ENCODE data around the gene SLX4.

The SLX4 gene

DNA sequence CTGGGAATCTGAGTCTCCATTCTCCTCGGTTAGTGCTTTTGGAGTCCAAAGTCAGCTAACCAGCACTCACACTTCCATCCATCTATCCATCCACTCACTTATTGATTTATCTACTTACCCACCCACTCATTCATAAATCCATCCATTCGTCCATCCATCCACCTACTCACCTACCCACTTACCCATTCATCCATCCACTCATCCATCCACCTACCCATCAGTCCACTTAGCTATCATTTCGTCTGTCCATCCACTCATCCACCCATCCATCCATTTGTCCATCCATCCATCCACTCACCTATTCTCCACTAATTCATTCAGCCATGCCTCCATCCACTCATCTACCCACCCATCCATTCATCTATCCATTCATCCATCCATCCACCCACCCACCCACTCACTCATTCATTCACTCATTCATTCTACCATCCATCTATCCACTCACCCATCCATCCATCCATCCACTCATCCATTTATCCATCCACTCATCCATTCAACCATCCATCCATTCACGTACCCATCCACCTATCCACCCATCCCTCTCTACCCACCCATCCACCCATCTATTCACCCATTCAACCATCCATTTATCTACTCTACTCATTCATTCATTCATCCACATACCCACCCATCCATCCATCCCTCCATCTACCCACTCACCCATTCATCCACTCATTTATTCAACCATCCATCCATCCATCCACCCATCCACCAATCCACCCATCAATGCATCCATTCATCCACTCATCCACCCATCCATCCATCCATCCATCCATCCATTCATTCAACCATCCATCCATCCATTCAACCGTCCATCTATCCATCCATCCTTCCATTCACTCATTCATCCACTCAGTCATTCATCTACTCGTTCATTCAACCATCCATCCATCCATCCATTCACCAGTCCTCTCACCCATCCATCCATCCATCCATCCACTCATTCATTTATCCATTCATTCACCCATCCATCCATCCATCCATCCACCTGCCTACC lies 60.3 kb downstream of the SLX4 start:
- no peak for DNase-seq (ENCODE audit: low read depth, low spot score)

DNA sequence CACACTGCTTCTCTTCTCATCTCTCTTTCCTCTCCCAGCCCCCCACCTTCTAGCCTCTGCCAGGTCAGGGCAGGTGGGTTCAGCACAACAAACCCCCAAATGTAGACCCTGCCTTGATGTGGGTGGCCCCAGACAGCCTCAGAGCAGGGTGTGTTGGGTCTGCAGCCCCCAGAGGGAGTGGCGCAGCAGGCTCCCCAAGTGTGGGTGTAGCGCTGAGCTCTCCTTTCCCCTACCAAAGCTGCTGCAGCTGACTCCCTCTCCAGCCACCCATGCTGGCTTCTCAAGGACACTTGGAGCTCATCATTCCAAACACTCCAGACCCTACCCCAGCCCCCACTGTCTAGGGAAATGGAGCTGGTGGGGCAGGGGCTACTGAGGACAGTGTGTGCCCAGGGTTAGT lies 61.5 kb downstream of the SLX4 start:
- no peak for DNase-seq (ENCODE audit: low read depth, low spot score)

DNA sequence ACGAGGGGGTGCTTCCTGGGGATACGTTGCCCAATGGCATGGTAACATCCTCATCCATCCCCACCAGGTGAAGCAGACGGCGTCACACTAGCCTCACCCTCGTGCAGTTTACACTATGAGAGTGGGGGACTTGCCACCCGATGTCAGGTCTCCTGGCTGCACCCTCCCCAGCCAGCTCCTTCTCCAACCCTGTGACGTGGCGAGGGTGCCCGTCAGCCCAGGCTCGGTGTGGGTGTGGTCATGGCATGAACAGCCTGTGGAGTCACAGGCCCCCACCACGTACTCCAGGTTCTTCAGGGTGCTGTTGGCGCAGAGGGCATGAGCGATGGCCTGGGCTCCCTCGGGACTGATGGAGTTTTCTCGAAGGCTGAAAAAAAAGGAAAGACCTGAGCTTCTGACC lies 62.5 kb downstream of the SLX4 start:
- DNase-seq (ENCODE audit: low read depth, low spot score), result no peak

DNA sequence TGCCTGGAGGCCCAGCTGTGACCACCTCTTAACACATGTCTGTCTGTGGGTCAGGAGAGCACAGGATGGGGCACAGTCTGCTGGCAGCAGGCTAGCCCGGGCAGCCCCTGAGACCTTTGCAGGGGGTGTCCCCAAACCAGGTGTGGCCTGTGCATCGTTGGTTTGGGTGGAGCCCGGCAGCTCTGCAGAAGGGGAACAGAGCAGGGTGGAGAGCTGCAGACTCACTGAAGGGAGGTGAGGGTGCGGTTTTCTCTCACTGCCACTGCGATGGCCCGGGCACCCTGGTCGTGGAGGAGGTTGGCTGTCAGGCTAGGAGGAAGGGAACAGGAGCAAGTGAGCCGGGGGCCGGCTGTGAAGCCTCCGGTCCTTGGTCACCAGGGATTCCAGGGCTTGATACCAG lies 63.0 kb downstream of the SLX4 start:
- DNase-seq (ENCODE audit: low read depth, low spot score), result no peak

DNA sequence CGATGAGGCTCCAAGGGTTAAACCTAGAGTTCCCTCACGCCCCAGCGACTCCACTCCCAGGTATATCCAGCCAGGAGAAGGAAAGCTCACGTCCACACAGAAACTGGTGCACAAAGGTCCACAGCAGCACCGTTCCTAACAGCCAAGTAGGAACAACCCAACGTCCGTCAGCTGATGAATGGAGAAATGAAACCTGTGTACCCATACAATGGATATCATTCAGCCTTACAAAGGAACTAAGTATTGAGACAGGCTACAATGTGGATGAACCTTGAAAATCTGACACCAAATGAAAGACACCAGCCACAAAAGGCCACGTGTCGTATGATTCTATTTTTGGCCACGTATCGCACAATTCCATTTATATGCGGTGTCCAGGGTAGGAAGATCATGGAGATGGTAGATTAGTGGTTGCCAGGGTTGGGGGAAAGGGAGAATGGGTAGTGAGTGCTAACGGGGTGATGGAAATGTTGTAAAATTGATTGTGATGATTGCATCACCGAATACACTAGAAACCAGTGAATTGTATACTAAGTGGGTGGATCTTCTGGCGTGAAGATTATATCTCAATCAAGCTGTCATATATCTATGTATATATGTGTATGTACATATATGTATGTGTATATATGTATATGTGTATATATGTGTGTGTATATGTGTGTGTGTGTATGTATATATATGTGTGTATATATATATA lies 64.3 kb downstream of the SLX4 start:
- DNase-seq (ENCODE audit: low read depth, low spot score), result no peak

DNA sequence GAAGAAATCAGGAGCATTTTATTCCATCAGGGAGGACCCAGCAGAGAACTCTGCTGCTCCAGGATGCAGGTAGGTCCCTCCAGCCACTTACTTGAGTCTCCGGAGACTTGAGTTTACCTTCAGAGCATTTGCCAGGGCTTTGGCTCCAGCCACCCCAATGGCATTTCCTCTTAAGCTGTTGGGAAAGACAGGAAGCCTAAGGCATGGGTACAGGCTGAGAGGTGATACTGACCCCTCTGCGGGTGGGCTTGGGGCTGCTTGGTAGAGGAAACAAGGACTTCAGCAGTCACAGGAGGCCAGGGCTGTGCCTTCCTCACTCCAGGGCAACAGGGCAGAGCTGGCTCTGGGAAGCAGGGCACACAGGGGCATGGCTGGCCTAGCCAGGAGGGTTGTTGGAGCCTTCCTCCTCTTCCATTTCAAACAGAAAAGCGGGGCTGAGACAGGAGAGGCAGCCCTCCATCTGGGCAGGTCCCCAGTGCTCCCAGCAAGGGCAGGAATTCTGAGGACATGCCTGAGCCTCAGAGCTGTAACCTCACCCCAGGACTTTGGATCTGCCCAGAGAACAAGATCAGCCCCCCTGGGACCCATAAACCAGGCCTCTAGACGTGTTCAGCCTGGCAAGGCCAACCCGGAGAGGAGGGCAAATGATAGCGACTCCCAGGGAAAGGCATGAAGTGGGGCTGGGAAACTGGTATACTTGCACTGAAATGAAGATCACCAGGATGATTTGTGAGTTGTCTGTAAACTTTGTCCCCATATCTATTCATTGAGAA lies 68.6 kb downstream of the SLX4 start:
- DNase-seq (ENCODE audit: low read depth, low spot score), result no peak

DNA sequence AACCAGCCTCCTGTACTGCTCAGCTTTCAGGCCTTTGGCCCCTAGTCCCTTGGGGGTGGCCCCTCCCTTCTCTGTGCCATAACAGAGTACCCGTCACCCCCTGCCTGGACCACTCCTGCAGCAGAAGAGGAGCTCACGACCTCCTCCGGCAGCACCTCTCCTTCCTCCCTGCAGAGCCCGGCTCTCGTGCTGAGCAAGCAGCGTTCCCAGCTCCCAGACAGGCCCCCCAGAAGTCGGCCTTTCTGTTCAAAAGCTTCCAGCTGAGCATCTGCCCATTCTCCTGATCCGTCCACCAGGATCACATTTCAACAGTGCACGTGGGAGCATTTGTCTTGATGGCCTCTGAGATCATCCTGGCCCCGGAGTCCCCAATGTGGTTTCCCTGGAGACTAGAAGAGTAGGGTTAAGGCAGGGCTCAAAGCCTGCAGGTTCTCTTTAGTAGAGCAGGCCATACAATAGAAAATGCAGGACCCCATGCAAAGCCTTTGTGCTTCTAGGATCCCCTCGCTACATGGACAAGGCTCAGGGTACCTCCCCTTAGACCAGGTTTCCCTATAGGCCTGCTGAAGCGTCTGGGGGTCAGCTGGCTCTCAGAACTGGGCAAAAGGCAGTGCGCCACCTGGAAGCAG lies 69.8 kb downstream of the SLX4 start:
- DNase-seq (ENCODE audit: low read depth, low spot score), result no peak

DNA sequence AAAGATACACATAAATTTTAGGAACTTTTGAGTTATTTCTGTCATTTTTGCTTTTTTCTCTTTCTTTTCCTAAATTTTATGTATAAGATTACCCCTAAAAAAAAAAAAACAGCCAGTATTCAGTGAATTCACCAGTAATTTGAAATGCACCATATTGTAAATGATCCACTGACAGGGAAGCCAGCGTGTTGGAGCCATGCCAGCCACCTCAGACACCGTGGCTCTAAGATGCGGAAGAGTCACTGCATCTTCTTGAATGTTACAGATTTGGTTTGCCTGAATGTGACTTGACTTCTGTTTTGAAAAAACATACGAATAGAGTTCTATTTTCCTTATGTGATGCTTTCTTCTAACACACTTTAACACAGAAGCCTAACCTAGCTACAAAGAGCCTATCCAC lies 73.2 kb downstream of the SLX4 start:
- no peak for DNase-seq (ENCODE audit: low read depth, low spot score)

DNA sequence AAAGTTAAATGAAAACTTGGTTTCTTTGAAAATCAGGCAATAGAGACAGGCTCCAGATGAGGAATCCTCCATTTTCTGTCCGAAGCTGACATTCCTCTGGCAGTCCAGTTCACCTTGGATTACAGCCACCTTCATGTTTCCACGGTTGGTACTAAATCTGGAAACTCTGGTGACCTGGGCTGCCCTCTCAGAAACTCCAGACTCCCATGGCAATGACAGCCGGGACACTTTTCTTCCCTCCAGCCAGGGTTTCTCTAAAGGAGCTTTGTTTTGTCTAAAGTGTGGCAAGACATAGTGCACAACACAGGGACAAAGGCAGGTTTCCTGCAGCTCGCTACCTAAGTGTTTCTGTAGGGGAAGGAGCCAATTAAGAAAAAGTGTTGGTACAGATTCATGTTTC lies 74.6 kb downstream of the SLX4 start:
- DNase-seq (ENCODE audit: low read depth, low spot score), result peak; percentile 36

DNA sequence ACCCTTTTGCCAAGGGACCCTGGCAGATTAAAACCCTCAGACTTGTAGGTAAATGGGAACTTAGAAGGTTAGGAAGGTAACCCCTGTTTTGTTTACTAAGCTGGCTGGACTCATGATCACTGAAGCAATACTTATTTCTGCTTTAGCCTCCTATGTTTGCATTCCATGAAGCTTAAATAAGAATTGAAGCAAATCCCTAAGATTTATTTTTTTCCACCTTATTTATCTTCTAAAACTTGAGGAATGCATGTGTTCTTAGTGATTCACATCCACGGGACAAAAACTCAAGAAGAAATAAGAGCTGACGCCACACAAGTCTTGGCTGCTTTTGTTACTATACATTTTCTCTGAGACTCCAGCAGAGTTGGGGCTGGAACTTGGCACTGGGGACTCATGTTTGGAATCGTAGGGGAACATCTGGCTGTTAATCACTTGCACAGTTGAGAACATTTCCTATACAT lies 75.1 kb downstream of the SLX4 start:
- peak; percentile 75 for DNase-seq (ENCODE audit: low read depth, low spot score)

DNA sequence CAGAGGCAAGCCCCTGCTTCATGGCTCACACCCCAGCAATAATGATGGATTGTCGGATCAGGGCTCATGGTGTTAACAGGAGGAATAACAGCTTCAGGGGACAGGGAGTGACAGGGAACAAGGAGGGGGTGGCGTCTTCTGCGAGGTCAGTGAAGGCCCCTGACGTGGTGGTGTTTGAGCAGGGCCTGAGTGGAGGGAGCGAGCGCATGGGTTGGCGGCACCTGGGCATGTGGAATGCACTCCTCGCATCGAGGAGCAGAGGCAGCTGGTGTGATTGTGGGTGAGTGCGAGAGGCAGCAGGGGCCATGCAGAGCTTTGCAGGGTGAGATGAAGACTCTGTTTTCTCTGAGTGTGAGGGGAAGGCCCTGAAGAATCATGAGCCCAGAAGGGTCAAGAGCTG lies 77.3 kb downstream of the SLX4 start:
- no peak for DNase-seq (ENCODE audit: low read depth, low spot score)

DNA sequence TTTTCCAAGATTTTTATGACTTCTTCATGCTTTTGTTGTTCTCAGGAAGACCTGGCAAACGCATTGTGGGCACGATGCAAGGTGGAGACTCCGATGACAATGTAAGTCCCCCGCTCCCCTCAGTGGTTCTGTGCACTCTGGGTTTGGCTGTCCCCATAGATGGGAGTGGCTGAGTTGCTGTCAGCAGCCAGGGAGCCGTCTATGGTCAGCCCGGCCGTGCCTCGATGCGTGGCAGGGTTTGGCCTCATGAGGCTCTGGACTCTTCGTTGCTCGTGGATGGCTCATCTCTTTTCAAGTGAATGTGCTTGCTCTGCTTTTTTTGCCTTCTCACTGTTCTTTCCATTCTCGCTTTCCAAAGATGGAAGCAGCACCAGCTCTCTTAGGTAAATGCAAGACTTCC lies 78.7 kb downstream of the SLX4 start:
- no peak for DNase-seq (ENCODE audit: low read depth, low spot score)

Data from astrocyte of the hippocampus (primary cell).